HepG2 (cell line): ENCODE measurements around the gene UAP1L1. TPM values are rescaled to one million over a fixed set of nuclear protein-coding genes. Genes with fewer than 3 reads are reported as not detected.

ENCODE experiments used
- BCLAF1 ChIP-seq: fragments of 450-650 bp; IDR thresholded peaks from 2 replicates; pipeline ENCODE4 v1.6.1; 2017; ENCODE audit warnings: mild to moderate bottlenecking
- E2F5 ChIP-seq: sonication (generic); formaldehyde crosslinking; conservative IDR thresholded peaks from 2 replicates; pipeline ENCODE4 v1.4.0; 2020; ENCODE audit warnings: missing genetic modification reagents
- JDP2 ChIP-seq: sonication (generic); formaldehyde crosslinking; IDR thresholded peaks from 2 replicates; pipeline ENCODE4 v1.8.1; 2022; ENCODE audit warnings: missing genetic modification reagents, borderline replicate concordance
- KDM1A ChIP-seq: IDR thresholded peaks from 2 replicates; pipeline ENCODE4 v1.6.1; 2016; ENCODE audit warnings: missing compliant biosample characterization
- MZF1 ChIP-seq: sonication (generic); formaldehyde crosslinking; IDR thresholded peaks from 2 replicates; pipeline ENCODE4 v1.8.1; 2023; ENCODE audit warnings: mild to moderate bottlenecking, missing genetic modification reagents, borderline replicate concordance
- POGZ ChIP-seq: sonication (generic); formaldehyde crosslinking; IDR thresholded peaks from 2 replicates; pipeline ENCODE4 v1.4.0; 2020; ENCODE audit warnings: mild to moderate bottlenecking, missing genetic modification reagents
- ZNF121 ChIP-seq: sonication (generic); formaldehyde crosslinking; IDR thresholded peaks from 2 replicates; pipeline ENCODE4 v1.5.0; 2020; ENCODE audit warnings: mild to moderate bottlenecking, missing genetic modification reagents
- ZNF639 ChIP-seq: conservative IDR thresholded peaks from 2 replicates; pipeline ENCODE4 v1.6.1; 2018; ENCODE audit warnings: missing genetic modification reagents
- polyA plus RNA-seq, 8 experiments: library from polyadenylated mRNA; depleted of rRNA in 3 of 8; stranded (reverse) in 7 of 8; unstranded in 1 of 8; fragments of >200 nt; fragmentation: Illumina TruSeq in 4 of 8; extraction: Trizol in 4 of 8; gene quantifications; 2 replicates each; pipeline versions ENCODE4 v1.2.1 to v1.2.3, GENCODE V29; 2011 to 2016; ENCODE audit warnings: low read depth in 4 of 8, missing spikeins in 1 of 8, mixed read lengths in 1 of 8; ENCODE audit not compliant: insufficient read depth in 1 of 8
- total RNA-seq, 5 experiments: library from RNA; depleted of rRNA; stranded (reverse); fragments of >200 nt; fragmentation: Illumina TruSeq; extraction: Trizol; gene quantifications; 2 replicates each; pipeline ENCODE4 v1.2.3, GENCODE V29; 2016; ENCODE audit warnings: low read depth in 1 of 5

Gene UAP1L1
- total and polyA plus RNA-seq, 2 of the 13 experiments (the other 11 are each of a cell fraction or from before 2014, with no cell fraction given): 5.4 to 6.4 TPM

GRCh38 chr9:137128862-137129455, 51.6 kb downstream of the UAP1L1 start (continued):
- TF ChIP-seq BCLAF1 (no peak), MZF1 (CRISPR knock-in tag) (no peak), ZNF121 (CRISPR knock-in tag) (no peak), POGZ (CRISPR knock-in tag) (no peak), JDP2 (CRISPR knock-in tag) (no peak), ZNF639 (CRISPR knock-in tag) (no peak), KDM1A (no peak), E2F5 (no peak)
- TF ChIP-seq, all 625 proteins: peak for 33
